HG03175 (cell line): ENCODE data around the gene MTRFR.
"Not testable (repeated sequence)": the region's sequence is repeated elsewhere in the genome, so short reads cannot be mapped to it uniquely, and the experiment has no call there.

Experiments
- ATAC-seq: cut with Tn5 transposase; IDR thresholded peaks from one replicate; pipeline ENCODE4 v1.9.1; 2021; ENCODE audit warnings: mild to moderate bottlenecking, moderate library complexity; ENCODE audit not compliant: unreplicated experiment

MTRFR gene

GRCh38 chr12:123248996-123249741, 15.9 kb downstream of the MTRFR start:
- ATAC-seq, result not testable (repeated sequence)

- ATAC-seq, result no peak
Measured at GRCh38 chr12:123250471-123251383, 17.5 kb downstream of the MTRFR start.

- no peak for ATAC-seq
Measured at GRCh38 chr12:123251403-123252076, 18.3 kb downstream of the MTRFR start.

GRCh38 chr12:123252365-123252764, 19.1 kb downstream of the MTRFR start:
- not testable (repeated sequence) for ATAC-seq

GRCh38 chr12:123253641-123254459, 20.6 kb downstream of the MTRFR start:
- ATAC-seq, result no peak

- no peak for ATAC-seq
Measured at GRCh38 chr12:123254853-123255446, 21.7 kb downstream of the MTRFR start.

GRCh38 chr12:123258593-123258992, 25.4 kb downstream of the MTRFR start:
- no peak for ATAC-seq

- ATAC-seq, result no peak
Measured at GRCh38 chr12:123260081-123260480, 26.8 kb downstream of the MTRFR start.

- no peak for ATAC-seq
Measured at GRCh38 chr12:123261196-123261595, 28.0 kb downstream of the MTRFR start.

- ATAC-seq, result no peak
Measured at GRCh38 chr12:123263196-123263817, 30.1 kb downstream of the MTRFR start.

- no peak for ATAC-seq
Measured at GRCh38 chr12:123264642-123265041, 31.4 kb downstream of the MTRFR start.

- ATAC-seq, result no peak
Measured at GRCh38 chr12:123265851-123266678, 32.8 kb downstream of the MTRFR start.

GRCh38 chr12:123266679-123267277, 33.5 kb downstream of the MTRFR start:
- no peak for ATAC-seq

GRCh38 chr12:123267335-123267920, 34.2 kb downstream of the MTRFR start:
- no peak for ATAC-seq

- no peak for ATAC-seq
Measured at GRCh38 chr12:123267991-123268843, 35.0 kb downstream of the MTRFR start.

- ATAC-seq, result no peak
Measured at GRCh38 chr12:123268850-123269249, 35.6 kb downstream of the MTRFR start.

GRCh38 chr12:123269395-123269892, 36.2 kb downstream of the MTRFR start:
- ATAC-seq, result no peak
